IPS DF 4.7 (cell line): ENCODE results near the gene ZC3H14.

Source experiments
- DNase-seq: peaks from one replicate; pipeline ENCODE4 v3.0.0-alpha.2; 2013; ENCODE audit warnings: low spot score; ENCODE audit errors: extremely low read depth

Gene ZC3H14

DNA sequence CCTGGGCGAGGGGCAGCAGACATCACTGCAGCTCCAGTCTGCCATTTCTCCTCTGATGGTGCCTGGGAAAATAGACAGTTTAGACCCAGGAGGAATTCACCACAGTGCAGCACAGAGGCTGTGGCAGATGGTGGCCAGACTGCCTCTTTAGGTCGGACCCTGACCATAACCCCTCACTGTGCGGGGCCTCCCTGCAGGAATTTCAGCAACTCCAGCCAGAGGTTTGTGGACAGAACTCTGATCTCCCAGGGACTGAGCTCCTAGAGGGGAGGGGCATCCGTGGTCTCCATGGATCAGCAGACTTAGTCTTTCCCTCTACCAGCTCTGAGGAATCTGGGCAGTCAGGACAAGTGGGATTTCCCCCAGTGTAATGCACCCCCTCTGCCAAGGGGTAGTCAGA lies 106.5 kb downstream of the ZC3H14 start:
- DNase-seq: no peak
